Endometrial microvascular endothelial cells (primary cell): ENCODE results near the gene PARD3. TPM values are rescaled to one million over a fixed set of nuclear protein-coding genes. Genes with fewer than 3 reads are reported as not detected.
"Not testable (repeated sequence)": the region's sequence is repeated elsewhere in the genome, so short reads cannot be mapped to it uniquely, and the experiment has no call there.

Experiments used
- in situ Hi-C: cut with HindIII; loops from 2 replicates; pipeline ENCODE4 v1.10.0; 2017; ENCODE audit warnings: low sequenced_read_pairs, low pct_unique_long_range_greater_than_20kb; ENCODE audit errors: inconsistent ontology term
- total RNA-seq: library from RNA; depleted of rRNA; stranded (reverse); fragments of >200 nt; gene quantifications from one replicate; pipeline ENCODE4 v1.2.3, GENCODE V29; 2015; ENCODE audit errors: inconsistent ontology term

Gene PARD3
- total RNA-seq, 1 donor from 2014 or later, result 21.5 TPM

GRCh38 chr10:34080485-34081346 lies 734.4 kb downstream of the PARD3 start:
- in situ Hi-C loops, result no loop called here

GRCh38 chr10:34079702-34080484 lies 735.2 kb downstream of the PARD3 start:
- in situ Hi-C loops, result no loop called here

- in situ Hi-C loops, result no loop called here
Observed at GRCh38 chr10:34078745-34079470, 736.2 kb downstream of the PARD3 start.

- in situ Hi-C loops, result no loop called here
Observed at GRCh38 chr10:34078017-34078744, 736.9 kb downstream of the PARD3 start.

GRCh38 chr10:34076443-34076842 lies 738.7 kb downstream of the PARD3 start:
- in situ Hi-C loops, result no loop called here

- in situ Hi-C loops, result no loop called here
Observed at GRCh38 chr10:34075254-34075926, 739.7 kb downstream of the PARD3 start.

- in situ Hi-C loops, result no loop called here
Observed at GRCh38 chr10:34074051-34074450, 741.0 kb downstream of the PARD3 start.

- in situ Hi-C loops, result not testable (repeated sequence)
Observed at GRCh38 chr10:34067741-34068140, 747.4 kb downstream of the PARD3 start.

- in situ Hi-C loops, result no loop called here
Observed at GRCh38 chr10:34063592-34063991, 751.5 kb downstream of the PARD3 start.

- in situ Hi-C loops, result no loop called here
Observed at GRCh38 chr10:34061841-34062240, 753.3 kb downstream of the PARD3 start.
